ENCODE data around the gene MAGEA6. TPM values are rescaled to one million over a fixed set of nuclear protein-coding genes. Genes with fewer than 3 reads are reported as not detected.
"Not testable (repeated sequence)": the region's sequence is repeated elsewhere in the genome, so short reads cannot be mapped to it uniquely, and the experiment has no call there.

MAGEA6 gene
- total and polyA plus RNA-seq, 2 donors (not counting 3 experiments of a cell fraction or from before 2014, with no cell fraction given): not detected

DNA sequence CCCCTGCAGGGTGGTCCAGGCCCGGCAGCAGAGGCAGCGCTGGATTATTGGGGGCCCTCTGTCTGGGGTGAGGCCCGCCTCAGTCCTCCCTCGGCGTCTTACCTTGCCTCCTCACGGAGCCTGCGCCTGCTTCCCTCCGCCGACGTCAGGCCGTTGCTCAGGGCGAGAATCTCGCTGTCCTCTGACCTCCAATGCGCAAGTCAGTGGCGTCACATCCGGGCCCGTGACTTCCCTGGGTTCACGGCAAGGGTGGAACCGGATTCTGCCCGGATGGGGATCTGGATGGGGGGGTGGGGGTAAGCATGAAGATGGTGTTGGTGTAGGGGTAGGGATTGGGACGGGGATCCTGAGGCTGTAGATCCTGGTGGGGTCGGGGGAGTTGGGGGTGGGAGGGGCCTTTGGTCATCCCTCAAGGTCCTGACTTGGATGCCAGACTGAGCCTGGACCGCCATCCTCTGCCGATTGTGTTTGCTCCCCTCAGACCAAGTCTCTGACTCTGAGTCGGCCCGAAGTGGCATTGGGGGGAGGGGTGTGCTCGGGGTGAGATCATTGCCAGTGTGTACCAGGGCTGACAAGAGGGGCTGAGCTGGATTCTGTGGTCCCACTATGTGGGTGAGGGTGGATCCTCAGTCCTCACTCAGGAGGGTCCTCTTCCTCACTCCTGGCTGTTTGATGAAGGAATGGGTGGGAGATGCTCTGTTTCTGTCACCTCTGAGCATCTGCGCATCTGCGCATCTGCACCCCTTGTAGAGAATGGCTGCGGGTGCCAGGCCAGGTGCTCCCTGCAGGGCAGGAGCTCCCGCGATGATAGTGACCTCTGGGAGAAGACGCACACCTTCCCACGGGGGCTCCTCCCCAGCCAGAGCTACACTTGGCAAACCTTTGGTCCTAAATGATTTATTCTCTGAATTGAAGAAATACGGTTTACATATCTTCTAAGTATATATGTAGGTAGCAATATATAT is 15.5 kb downstream of the MAGEA6 start, which contains the start of gene MAGEA2:
TSS of gene MAGEA2 (minus strand) at position 157 of the 965 bp plus-strand sequence. CDS start 2,479 bp downstream, outside the sequence.
- H3K36me3 ChIP-seq (ENCODE audit: control insufficient read depth in 2 of 2, extremely low read depth in 1 of 2, insufficient read depth in 2 of 2, low read length in 2 of 2); H3K9ac ChIP-seq (replicated peaks; ENCODE audit: extremely low read depth, insufficient read depth, low read length); DNase-seq (ENCODE audit: low read depth, low spot score); H2AFZ ChIP-seq (ENCODE audit: low read depth, low read length); BruUV-seq (replicated peaks); H3K4me1 ChIP-seq (ENCODE audit: control insufficient read depth, extremely low read depth, insufficient read depth, low read length); H3K9me1 ChIP-seq (replicated peaks; ENCODE audit: control insufficient read depth, extremely low read depth, insufficient read depth, low read length); intact Hi-C loops (cut with micrococcal nuclease); dilution Hi-C loops (cut with MboI; ENCODE audit: extremely low pct_ligation_motif_present, low sequenced_read_pairs); H3K27ac ChIP-seq (ENCODE audit: insufficient read depth, low read depth, low read length); H4K20me1 ChIP-seq (replicated peaks; ENCODE audit: control insufficient read depth, extremely low read depth, insufficient read depth, low read length); H3K27me3 ChIP-seq (ENCODE audit: control insufficient read depth in 2 of 2, insufficient read depth in 2 of 2, low read length in 2 of 2); H3K4me3 ChIP-seq (replicated peaks in 1 of 3; ENCODE audit: insufficient read depth in 1 of 3, low read depth in 1 of 3, low read length in 3 of 3); H3K4me2 ChIP-seq (ENCODE audit: insufficient read depth, low read length); H3K79me2 ChIP-seq (ENCODE audit: control insufficient read depth, insufficient read depth, low read length); CTCF ChIA-PET; POLR2A ChIA-PET; H3K9me3 ChIP-seq (replicated peaks; ENCODE audit: control insufficient read depth, insufficient read depth, low read length): not testable (repeated sequence)
- peak; percentile 55 for FAIRE-seq

DNA sequence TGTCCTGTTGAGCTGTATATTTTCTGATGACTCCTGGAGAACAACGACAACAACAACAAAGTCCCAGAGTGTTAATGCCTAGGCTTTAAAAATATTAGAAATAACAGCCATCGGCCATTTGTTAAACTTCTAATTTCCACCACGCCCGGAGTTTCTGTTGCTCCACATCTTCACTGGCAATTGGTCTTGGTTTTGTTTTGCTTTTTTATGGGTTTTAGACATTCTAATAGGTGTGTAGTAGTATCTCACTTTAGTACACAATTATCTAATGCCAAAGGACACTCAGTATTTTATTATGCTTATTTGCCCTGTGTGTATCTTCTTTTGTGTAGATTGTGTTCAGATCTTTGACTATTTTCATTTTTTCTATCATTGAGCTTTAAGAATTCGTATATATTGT is 30.9 kb downstream of the MAGEA6 start:
- dilution Hi-C loops (cut with MboI; ENCODE audit: extremely low pct_ligation_motif_present, low sequenced_read_pairs) (no loop called here), intact Hi-C loops (cut with micrococcal nuclease) (no loop called here)
- Histone ChIP-seq H3K9me1 (replicated peaks; ENCODE audit: control insufficient read depth, extremely low read depth, insufficient read depth, low read length) (no peaks in the 10 kb centered on the region), H2AFZ (ENCODE audit: low read depth, low read length) (no peak overlapping the region), H3K4me1 (ENCODE audit: control insufficient read depth, extremely low read depth, insufficient read depth, low read length) (no peaks in the 10 kb centered on the region), H3K9ac (replicated peaks; ENCODE audit: extremely low read depth, insufficient read depth, low read length) (no peak overlapping the region), H3K79me2 (ENCODE audit: control insufficient read depth, insufficient read depth, low read length) (no peaks in the 10 kb centered on the region), H3K27me3 (ENCODE audit: control insufficient read depth in 2 of 2, insufficient read depth in 2 of 2, low read length in 2 of 2) (no peaks in the 10 kb centered on the region), H3K4me3 (replicated peaks in 1 of 3; ENCODE audit: insufficient read depth in 1 of 3, low read depth in 1 of 3, low read length in 3 of 3) (no peak overlapping the region), H3K27ac (ENCODE audit: insufficient read depth, low read depth, low read length) (no peak overlapping the region), H3K9me3 (replicated peaks; ENCODE audit: control insufficient read depth, insufficient read depth, low read length) (no peaks in the 10 kb centered on the region), H3K36me3 (ENCODE audit: control insufficient read depth in 2 of 2, extremely low read depth in 1 of 2, insufficient read depth in 2 of 2, low read length in 2 of 2) (no peaks in the 10 kb centered on the region), H3K4me2 (ENCODE audit: insufficient read depth, low read length) (no peak overlapping the region), H4K20me1 (replicated peaks; ENCODE audit: control insufficient read depth, extremely low read depth, insufficient read depth, low read length) (no peaks in the 10 kb centered on the region)
- ChIA-PET CTCF (no interaction called here), POLR2A (no interaction called here)
- BruUV-seq (replicated peaks): no TSS peak
- TF ChIP-seq JUN (IDR thresholded peaks at IDR 0.05; ENCODE audit: borderline replicate concordance, insufficient read depth, insufficient read length, low read depth) (no peak), POLR2AphosphoS5 (IDR thresholded peaks at IDR 0.05; ENCODE audit: insufficient read depth, low read depth, low read length) (no peak), FOS (IDR thresholded peaks at IDR 0.05; ENCODE audit: borderline replicate concordance, insufficient read depth, low read length) (no peak), EZH2 (IDR thresholded peaks at IDR 0.05; ENCODE audit: borderline replicate concordance, low read depth, low read length, severe bottlenecking) (no peak), MYC (IDR thresholded peaks at IDR 0.05; ENCODE audit: low read depth, low read length) (no peak), GATA2 (IDR thresholded peaks at IDR 0.05; ENCODE audit: insufficient read depth, insufficient read length, low read depth, low read length) (no peak)
- TF ChIP-seq, protein P1, sequence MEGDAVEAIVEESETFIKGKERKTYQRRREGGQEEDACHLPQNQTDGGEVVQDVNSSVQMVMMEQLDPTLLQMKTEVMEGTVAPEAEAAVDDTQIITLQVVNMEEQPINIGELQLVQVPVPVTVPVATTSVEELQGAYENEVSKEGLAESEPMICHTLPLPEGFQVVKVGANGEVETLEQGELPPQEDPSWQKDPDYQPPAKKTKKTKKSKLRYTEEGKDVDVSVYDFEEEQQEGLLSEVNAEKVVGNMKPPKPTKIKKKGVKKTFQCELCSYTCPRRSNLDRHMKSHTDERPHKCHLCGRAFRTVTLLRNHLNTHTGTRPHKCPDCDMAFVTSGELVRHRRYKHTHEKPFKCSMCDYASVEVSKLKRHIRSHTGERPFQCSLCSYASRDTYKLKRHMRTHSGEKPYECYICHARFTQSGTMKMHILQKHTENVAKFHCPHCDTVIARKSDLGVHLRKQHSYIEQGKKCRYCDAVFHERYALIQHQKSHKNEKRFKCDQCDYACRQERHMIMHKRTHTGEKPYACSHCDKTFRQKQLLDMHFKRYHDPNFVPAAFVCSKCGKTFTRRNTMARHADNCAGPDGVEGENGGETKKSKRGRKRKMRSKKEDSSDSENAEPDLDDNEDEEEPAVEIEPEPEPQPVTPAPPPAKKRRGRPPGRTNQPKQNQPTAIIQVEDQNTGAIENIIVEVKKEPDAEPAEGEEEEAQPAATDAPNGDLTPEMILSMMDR (IDR thresholded peaks at IDR 0.05; ENCODE audit: extremely low read depth in 1 of 2, insufficient read depth in 1 of 2, low read depth in 1 of 2, low read length in 2 of 2): no peak
- TF ChIP-seq, protein P2, sequence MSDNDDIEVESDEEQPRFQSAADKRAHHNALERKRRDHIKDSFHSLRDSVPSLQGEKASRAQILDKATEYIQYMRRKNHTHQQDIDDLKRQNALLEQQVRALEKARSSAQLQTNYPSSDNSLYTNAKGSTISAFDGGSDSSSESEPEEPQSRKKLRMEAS (IDR thresholded peaks at IDR 0.05; ENCODE audit: insufficient read depth, insufficient read length): no peak
- DNase-seq (ENCODE audit: low read depth, low spot score) (no peak), FAIRE-seq (no peak)

Data from endothelial cell of umbilical vein (primary cell).